ENCODE data around the gene TCF19.

The TCF19 gene

GRCh38 chr6:31158863-31159855, 770 bp downstream of the TCF19 start (continued):
- peak; percentile 87 for TF ChIP-seq CTCF (tag by site-specific recombination; IDR thresholded peaks at IDR 0.05)
- TF ChIP-seq SP2 (tag by site-specific recombination; IDR thresholded peaks at IDR 0.05), result peak; percentile 93
- TF ChIP-seq KLF7 (tag by site-specific recombination; IDR thresholded peaks at IDR 0.05; ENCODE audit: borderline replicate concordance), result peak; percentile 87; the same call in 1 of the 2 replicates
- TF ChIP-seq ZBTB8A (tag by site-specific recombination; IDR thresholded peaks at IDR 0.05), result peak; percentile 37; the same call in 1 of the 2 replicates
- no peak for TF ChIP-seq ZNF677 (tag by site-specific recombination; IDR thresholded peaks at IDR 0.05)
- no peak for TF ChIP-seq ZNF19 (tag by site-specific recombination; IDR thresholded peaks at IDR 0.05; ENCODE audit: low read depth)
- peak; percentile 73 for TF ChIP-seq KLF16 (tag by site-specific recombination; IDR thresholded peaks at IDR 0.05)
- no peak for TF ChIP-seq ZNF175 (tag by site-specific recombination; IDR thresholded peaks at IDR 0.05)
- TF ChIP-seq ZNF341 (tag by site-specific recombination; IDR thresholded peaks at IDR 0.05; ENCODE audit: low read depth), result peak; percentile 100
- peak; percentile 100 for TF ChIP-seq ZBTB20 (tag by site-specific recombination; IDR thresholded peaks at IDR 0.05)
- TF ChIP-seq ZFHX2 (tag by site-specific recombination; conservative IDR thresholded peaks at IDR 0.05), result peak; percentile 88
- TF ChIP-seq ZNF561 (tag by site-specific recombination; IDR thresholded peaks at IDR 0.05; ENCODE audit: borderline replicate concordance), result 0 out of 2 replicates have a peak, but pooled peaks have one; percentile 19
- TF ChIP-seq ZNF335 (tag by site-specific recombination; conservative IDR thresholded peaks at IDR 0.05), result peak; percentile 76
- TF ChIP-seq YY1 (tag by site-specific recombination; IDR thresholded peaks at IDR 0.05), result peak; percentile 58; the same call in 1 of the 2 replicates
- no peak for TF ChIP-seq REPIN1 (tag by site-specific recombination; IDR thresholded peaks at IDR 0.05; ENCODE audit: low read depth)
- TF ChIP-seq ZIC2 (tag by site-specific recombination; IDR thresholded peaks at IDR 0.05), result peak; percentile 91
- TF ChIP-seq ZFP41 (tag by site-specific recombination; IDR thresholded peaks at IDR 0.05; ENCODE audit: borderline replicate concordance), result no peak
- TF ChIP-seq PRDM10 (tag by site-specific recombination; IDR thresholded peaks at IDR 0.05), result peak; percentile 56
- peak; percentile 51; the same call in 1 of the 2 replicates for TF ChIP-seq ZNF76 (tag by site-specific recombination; IDR thresholded peaks at IDR 0.05; ENCODE audit: borderline replicate concordance, low read depth)
- peak; percentile 86 for TF ChIP-seq SP3 (tag by site-specific recombination; IDR thresholded peaks at IDR 0.05)
- TF ChIP-seq, protein P1, sequence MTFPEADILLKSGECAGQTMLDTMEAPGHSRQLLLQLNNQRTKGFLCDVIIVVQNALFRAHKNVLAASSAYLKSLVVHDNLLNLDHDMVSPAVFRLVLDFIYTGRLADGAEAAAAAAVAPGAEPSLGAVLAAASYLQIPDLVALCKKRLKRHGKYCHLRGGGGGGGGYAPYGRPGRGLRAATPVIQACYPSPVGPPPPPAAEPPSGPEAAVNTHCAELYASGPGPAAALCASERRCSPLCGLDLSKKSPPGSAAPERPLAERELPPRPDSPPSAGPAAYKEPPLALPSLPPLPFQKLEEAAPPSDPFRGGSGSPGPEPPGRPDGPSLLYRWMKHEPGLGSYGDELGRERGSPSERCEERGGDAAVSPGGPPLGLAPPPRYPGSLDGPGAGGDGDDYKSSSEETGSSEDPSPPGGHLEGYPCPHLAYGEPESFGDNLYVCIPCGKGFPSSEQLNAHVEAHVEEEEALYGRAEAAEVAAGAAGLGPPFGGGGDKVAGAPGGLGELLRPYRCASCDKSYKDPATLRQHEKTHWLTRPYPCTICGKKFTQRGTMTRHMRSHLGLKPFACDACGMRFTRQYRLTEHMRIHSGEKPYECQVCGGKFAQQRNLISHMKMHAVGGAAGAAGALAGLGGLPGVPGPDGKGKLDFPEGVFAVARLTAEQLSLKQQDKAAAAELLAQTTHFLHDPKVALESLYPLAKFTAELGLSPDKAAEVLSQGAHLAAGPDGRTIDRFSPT (tag by site-specific recombination; IDR thresholded peaks at IDR 0.05), result peak; percentile 61
- peak; percentile 5; the same call in 1 of the 2 replicates for TF ChIP-seq ZNF2 (tag by site-specific recombination; IDR thresholded peaks at IDR 0.05)
- TF ChIP-seq ZNF433 (tag by site-specific recombination; IDR thresholded peaks at IDR 0.05; ENCODE audit: low read depth), result no peak
- TF ChIP-seq EGR2 (tag by site-specific recombination; IDR thresholded peaks at IDR 0.05; ENCODE audit: low read depth), result peak; percentile 87
- TF ChIP-seq, protein P2, sequence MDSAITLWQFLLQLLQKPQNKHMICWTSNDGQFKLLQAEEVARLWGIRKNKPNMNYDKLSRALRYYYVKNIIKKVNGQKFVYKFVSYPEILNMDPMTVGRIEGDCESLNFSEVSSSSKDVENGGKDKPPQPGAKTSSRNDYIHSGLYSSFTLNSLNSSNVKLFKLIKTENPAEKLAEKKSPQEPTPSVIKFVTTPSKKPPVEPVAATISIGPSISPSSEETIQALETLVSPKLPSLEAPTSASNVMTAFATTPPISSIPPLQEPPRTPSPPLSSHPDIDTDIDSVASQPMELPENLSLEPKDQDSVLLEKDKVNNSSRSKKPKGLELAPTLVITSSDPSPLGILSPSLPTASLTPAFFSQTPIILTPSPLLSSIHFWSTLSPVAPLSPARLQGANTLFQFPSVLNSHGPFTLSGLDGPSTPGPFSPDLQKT (IDR thresholded peaks at IDR 0.05; ENCODE audit: borderline replicate concordance, low read depth, low read length), result no peak
- peak; percentile 89 for TF ChIP-seq GLIS2 (tag by site-specific recombination; IDR thresholded peaks at IDR 0.05)
- TF ChIP-seq, protein P3, sequence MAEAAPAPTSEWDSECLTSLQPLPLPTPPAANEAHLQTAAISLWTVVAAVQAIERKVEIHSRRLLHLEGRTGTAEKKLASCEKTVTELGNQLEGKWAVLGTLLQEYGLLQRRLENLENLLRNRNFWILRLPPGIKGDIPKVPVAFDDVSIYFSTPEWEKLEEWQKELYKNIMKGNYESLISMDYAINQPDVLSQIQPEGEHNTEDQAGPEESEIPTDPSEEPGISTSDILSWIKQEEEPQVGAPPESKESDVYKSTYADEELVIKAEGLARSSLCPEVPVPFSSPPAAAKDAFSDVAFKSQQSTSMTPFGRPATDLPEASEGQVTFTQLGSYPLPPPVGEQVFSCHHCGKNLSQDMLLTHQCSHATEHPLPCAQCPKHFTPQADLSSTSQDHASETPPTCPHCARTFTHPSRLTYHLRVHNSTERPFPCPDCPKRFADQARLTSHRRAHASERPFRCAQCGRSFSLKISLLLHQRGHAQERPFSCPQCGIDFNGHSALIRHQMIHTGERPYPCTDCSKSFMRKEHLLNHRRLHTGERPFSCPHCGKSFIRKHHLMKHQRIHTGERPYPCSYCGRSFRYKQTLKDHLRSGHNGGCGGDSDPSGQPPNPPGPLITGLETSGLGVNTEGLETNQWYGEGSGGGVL (tag by site-specific recombination; IDR thresholded peaks at IDR 0.05), result peak; percentile 84
- TF ChIP-seq ZNF785 (tag by site-specific recombination; IDR thresholded peaks at IDR 0.05), result no peak
